NOMO-1 treated with DMSO at 0.1 percent for 48 hours (cell line): ENCODE results near the gene MLLT3.
"Not testable (repeated sequence)": the region's sequence is repeated elsewhere in the genome, so short reads cannot be mapped to it uniquely, and the experiment has no call there.

Experiments used
- DNase-seq: peaks from one replicate; lab custom pipeline; 2025; ENCODE audit not compliant: unreplicated experiment; lab: John Stamatoyannopoulos, UW

MLLT3 gene

DNA sequence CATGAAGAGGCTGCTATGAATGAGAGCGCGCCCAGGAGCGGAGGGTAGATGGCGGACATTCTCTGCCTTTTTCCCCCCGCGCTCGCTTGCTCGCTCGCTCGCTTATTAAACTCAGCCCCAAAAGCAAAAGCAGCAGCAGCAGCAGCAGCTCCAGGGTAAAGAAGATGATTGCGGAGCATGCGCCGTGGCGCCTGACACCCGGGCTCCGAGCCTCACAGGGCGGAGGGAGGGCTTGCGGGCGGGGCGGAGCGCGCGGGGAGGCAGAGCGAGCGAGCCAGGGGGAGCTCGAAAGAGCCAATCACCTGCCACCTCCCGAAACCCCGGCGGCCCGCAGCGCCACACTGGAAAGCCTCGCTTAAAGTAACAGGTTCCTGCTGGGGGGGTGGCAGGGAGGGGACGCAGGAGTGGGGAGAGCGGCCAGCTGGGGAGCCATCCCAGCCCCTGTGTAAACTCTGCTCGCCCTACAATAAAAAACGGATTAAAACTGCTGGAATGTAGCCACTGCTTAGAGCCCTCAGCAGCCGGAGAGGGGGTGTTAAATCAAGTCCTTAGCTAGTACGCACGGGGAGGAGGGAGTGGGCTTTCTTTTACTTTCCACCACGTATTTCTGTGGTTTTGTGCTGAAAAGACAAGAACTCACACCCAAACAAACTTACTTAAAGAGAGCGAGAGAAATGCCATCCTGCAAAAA, at the start of gene MLLT3:
Gene MLLT3 (minus strand): TSS at position 170 of the 691 bp plus-strand sequence.
- DNase-seq: no peak

DNA sequence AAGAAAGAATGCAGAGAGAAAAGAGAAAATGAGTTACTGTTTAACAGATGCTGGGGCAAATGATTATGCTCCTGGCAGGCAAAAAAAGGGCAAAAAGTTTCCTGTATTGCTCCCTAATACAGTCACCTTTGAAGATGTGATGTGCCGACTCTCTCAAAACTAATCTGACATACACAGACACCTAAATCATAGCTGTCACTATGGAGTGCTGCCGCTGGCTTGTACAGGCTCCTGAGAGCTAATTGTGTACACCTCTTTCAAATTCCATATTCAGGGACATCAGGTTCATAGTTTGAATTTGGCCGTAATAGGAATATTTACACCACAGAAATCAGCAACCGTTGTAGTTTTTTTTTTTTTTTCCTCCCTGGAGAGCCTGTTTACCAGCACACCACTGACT, 49.3 kb upstream of the MLLT3 start:
- DNase-seq: no peak

DNA sequence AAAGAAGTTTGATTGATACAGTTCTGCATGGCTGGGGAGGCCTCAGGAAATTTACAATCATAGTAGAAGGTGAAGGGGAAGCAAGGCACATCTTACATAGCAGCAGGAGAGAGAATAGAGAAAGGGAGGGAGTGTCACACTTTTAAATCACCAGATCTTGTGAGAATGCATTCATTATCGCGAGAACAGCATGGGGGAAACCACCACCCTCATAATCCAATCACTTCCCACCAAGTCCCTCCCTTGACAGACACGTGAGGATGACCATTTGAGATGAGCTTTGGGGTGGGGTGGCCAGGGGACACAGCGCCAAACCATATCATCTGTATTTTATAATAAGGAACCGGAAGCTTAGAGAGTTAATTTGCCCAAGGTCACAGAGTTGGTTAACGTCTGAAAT, 48.1 kb upstream of the MLLT3 start:
- DNase-seq: no peak

DNA sequence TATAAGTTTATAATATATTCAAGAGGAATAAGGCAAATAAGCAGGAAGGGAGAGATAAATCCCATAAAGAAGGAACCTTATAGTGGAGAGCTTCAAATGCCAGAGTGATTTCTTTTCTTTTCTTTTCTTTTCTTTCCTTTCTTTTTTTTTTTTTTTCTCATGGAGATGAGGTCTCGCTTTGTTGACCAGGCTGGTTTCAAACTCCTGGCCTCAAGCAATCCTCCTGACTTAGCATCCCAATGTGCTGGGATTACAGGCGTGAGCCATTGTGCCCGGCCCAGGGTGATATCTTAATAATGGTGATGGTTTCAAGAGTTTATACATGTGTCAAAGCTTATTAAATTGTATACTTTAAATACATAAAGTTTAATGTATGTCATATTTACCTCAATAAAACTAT, 42.2 kb upstream of the MLLT3 start:
- DNase-seq: no peak

DNA sequence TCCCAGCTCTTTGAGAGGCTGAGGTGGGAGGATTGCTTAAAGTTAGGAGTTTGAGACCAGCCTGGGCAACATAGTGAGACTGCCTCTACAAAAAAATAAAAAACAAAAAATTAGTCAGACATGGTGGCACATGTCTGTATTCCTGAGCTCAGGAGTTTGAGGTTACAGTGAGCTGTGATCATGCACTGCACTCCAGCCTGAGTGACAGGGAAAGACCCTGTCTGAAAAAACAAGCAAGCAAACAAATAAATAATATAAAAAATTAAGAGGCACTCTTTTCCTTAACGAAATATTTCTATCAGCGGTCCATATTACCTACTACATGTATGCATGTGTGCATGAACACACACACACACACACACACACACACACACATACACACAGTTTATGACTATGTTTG, 40.8 kb upstream of the MLLT3 start:
- DNase-seq: no peak

DNA sequence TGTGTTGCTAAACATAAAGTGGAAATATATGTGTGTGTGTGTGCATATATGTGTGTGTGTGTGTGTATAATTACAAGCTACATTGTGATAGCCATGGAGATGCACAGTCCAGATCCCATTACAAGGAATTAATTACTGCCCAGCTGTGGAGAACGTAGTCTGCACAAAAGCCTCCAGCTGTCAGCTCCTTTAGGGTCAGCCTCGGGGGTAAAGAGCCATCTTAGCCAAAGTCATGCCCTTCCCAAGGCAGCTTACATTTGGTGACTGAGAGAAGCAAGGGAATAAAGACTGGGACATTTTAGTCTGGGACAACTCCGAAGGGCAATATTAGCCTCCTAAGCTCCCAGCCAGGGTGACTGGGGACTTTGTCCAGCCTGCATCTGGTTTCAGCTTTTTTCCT, 39.9 kb upstream of the MLLT3 start:
- DNase-seq: no peak

DNA sequence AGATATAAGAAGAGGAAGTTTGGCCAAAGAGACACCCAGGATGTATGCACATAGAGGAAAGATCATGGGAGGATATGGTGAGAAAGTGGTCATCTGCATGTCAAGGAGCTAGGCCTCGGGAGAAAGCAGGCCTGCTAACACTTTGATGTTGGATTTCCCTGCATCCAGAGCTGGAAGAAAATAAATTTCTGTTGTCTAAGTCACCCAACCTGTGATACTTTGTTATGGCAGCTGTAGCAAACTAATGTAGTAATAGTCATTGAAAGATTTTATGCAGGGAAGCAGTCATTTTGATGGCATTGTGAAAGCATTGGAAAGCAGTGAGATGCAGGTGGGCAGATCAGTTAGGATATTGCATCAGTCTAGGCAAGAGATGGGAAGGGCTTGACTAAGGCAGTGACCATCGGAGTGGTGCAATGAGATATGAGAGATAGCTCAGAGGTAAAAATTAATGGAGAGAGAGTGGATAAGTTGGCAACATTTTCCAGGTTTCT, 37.2 kb upstream of the MLLT3 start:
- DNase-seq: no peak

DNA sequence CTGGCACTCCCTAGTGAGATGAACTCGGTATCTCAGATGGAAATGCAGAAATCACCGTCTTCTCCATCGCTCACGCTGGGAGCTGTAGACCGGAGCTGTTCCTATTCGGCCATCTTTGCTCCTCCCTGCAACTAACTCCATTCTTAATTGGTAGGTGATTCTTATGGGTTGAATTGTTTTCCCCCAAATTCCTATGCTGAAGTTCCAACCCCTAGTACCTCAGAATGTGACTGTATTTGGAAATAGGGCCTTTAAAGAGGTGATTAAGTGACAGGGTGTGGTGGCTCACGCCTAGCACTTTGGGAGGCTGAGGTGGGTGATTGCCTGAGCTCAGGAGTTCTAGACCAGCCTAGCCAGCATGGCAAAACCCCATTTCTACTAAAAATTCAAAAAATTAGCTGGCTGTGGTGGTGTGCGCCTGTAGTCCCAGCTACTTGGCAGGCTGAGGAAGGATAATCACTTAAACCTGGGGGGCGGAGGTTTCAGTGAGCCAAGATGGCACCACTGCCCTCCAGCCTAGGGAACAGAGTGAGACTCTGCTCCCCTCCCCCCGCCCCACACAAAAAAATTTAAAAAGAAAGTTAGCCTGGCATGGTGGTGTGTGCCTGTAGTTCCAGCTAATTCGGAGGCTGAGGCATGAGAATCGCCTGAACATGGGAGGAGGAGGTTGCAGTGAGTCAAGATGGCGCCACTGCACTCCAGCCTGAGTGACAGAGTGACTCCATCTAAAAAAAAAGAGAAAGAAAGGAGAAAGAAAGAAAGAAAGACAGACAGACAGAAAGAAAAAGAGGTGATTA, 36.6 kb upstream of the MLLT3 start:
- no peak for DNase-seq

DNA sequence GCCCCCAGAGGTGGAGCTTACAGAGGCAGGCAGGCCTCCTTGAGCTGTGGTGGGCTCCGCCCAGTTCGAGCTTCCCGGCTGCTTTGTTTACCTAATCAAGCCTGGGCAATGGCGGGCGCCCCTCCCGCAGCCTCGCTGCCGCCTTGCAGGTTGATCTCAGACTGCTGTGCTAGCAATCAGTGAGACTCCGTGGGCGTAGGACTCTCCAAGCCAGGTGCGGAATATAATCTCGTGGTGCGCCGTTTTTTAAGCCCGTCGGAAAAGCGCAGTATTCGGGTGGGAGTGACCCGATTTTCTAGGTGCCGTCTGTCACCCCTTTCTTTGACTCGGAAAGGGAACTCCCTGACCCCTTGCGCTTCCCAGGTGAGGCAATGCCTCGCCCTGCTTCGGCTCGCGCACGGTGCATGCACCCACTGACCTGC, 36.0 kb upstream of the MLLT3 start:
- not testable (repeated sequence) for DNase-seq

DNA sequence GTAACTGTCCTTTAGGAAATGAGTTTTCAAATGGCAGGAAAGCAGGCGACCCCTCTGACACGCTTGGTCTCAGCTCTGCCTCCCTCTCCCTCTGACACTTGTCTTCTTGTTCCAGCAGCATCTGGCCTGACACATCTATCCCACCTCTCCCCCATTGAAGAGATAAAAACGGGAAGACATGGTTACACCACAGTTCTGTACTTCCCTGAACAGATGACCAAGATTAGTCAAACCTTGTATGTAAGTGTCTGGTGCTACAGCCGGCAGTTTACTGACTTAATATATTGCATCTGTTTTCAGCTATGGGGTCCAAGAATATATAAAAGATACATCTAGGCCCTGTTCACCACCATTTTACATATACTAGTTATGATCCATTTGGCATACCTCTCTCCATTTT, 29.6 kb upstream of the MLLT3 start:
- DNase-seq: no peak

DNA sequence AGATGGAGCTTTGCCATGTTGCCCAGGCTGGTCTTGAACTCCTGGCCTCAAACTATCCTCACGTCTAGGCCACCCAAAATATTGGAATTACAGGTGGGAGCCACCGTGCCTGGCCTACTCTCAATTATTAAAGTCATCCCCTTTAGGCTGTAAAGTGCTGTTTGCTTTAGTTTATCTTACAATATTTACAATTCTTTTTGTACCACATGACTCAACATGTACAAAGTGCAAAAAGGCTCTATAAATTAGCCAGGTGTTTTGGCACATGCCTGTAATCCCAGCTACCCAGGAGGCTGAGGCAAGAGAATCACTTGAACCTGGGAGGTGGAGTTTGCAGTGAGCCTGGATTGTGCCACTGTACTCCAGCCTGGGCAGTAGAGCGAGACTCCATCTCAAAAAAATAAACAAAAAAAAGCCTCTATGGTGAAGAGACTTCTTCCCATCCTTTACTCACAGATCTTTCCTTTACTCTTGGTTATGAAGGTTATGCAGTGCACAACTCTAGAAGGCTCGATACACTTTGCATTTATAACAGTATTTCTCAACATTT, 28.5 kb upstream of the MLLT3 start:
- DNase-seq: no peak

DNA sequence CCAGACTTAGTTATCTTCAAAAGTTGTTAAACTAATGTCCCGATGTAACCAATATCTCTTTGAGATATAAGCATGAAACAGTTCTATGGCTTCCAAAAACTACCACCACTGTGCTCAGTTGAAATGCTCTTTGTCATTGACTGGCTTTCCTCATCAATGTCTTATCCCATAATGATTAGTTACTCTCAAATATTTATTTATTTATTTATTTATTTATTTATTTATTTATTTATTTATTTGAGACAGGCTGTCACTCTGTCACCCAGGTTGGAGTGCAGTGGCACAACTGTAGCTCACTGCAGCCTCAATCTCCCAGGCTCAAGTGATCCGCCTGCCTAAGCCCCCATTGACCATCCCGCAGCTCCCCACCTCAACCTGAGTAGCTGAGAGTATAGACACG, 28.0 kb upstream of the MLLT3 start:
- DNase-seq: no peak

DNA sequence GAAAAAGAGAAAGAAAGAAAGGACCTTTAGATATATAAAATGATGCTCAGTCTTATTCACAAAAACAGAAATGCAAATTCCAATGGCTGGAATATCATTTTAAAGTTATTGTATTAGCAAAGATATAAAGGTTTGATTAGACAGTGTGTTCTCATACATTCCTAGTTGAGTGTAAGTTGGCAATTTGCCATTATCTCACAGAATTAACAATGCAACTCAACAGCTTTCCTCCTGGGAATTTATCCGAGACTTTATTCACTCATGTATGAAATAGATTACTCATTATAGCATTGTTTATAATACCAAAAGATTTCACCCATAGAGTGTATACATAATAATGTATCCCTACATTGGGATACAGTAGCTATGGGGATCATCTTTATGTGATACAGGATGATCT, 27.1 kb upstream of the MLLT3 start:
- no peak for DNase-seq

DNA sequence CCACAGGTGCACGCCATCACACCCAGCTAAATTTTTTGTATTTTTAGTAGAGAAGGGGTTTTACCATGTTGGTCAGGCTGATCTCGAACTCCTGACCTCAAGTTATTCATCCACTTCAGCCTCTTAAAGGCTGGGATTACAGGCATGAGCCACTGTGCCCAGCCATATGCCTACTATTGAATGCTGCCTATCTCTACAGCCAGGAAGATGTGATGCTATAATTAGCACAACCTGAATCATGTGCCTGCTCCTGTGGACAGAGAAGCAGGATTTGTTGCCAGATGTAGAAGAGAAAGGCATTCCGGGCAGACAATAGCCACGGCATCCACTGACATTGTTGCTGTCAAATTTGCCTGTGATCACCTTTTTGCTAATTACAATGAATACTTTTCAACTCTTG, 24.4 kb upstream of the MLLT3 start:
- no peak for DNase-seq

DNA sequence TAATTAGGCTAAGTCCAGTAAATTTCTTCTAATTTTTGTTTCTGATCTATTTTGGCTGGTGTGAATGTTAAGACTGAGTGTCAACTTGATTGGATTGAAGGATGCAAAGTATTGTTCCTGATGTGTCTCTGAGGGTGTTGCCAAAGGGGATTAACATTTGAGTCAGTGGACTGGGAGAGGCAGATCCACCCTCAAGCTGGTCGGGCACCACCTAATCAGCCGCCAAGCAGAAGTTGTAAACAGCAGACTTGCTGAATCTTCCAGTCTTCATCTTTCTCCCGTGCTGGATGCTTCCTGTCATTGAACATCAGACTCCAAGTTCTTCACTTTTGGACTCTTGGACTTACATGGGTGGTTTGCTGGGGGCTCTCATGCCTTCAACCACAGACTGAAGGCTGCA, 21.4 kb upstream of the MLLT3 start:
- DNase-seq: no peak

DNA sequence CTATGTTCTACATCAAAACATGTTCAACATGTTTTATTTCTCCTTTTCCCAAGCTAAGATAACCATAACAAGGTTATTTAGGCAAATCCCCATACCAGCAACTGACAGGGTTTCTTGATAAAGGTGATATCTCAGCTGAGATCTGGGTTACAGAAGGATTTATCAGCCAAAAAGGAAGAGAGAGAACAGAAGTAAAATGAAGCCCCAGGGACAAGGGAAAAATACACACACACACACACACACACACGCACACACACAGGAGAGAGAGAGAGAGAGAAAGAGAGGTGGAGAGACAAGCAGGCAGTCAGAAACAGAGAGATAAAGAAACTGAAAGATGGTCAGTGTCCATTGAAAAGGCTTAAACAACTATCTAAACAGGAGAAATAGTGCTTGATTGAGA, 19.7 kb upstream of the MLLT3 start:
- no peak for DNase-seq

DNA sequence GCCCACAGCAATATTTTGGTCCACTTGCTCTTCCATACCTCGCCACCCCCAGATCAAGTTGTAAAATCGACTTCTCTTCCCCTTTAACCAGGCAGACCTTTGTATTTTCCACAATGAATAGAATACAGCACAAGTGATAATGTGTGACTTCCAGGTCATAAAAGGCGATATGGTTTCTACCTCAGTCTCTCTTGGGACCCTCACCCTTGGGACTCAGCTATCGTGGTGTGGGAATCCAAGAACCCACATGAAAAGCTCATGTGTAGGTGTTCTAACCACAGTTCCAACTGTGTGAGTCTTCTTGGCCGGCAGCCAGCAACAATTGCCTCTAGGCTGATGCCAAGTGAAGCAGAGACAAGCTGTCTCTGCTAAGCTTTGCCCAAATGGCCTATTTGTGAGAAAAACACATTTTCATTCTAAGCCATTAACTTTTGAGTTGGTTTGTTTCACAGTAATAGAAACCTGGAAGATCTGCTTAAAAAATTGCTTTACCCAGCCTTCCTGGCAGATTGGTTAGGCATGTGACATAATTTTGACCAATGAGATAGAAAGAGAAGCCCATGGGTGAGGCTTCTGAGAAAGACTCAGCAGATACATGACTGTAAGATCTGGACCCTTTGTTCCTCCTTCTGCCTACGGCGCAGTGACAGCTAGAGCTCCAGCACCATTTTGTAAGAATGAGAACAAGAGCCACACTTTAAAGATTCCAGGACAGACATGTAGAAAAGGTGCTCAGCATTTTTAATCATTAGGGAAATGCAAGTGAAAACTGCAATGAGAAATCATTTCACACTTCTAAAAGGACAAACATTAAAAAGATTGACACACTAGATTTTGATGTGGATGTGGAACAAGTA, 18.3 kb upstream of the MLLT3 start:
- DNase-seq: no peak

DNA sequence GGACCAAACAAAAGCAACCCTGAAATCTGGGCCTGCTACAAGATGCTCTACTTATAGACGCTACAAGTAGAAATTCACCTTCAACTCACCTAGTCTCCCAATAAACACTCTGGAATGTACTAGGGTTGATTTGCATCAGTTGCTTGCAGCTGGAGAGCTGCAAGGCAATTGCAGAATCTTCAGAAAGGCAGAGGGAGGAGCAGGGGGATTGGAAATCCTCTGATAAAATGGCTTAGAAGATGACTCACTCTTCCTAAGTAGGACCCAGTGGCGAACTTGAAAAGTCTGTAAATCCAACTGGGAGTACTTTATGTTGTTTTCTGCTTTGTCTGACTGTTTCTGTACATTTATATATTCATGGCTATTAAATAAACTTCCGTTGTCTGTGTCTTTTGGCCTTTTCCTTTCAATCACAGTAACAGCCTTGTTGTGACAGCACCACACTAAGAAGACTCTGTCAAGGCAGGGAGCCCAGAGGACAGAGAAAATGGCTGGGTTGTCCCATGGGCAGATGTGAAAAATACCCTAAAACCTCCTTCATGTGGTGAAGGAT, 14.7 kb upstream of the MLLT3 start:
- no peak for DNase-seq

DNA sequence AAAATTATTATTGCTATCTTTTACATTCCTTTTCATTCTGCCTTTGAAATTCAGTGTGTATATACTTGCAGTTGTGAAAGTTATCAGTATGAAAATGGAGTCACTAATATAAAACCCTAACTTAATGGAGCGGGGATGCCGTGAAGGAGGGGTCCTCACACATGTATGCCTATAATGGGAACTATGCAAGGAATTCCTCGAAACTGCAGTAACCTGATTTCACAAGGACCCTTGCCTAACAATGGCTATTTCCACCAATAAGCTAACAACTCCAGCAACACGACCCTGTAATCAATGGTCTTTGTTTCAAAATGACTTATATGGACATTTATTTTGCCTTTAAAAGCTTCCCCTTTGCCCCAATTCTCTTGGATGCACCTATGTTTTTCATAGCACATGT, 12.6 kb upstream of the MLLT3 start:
- no peak for DNase-seq

DNA sequence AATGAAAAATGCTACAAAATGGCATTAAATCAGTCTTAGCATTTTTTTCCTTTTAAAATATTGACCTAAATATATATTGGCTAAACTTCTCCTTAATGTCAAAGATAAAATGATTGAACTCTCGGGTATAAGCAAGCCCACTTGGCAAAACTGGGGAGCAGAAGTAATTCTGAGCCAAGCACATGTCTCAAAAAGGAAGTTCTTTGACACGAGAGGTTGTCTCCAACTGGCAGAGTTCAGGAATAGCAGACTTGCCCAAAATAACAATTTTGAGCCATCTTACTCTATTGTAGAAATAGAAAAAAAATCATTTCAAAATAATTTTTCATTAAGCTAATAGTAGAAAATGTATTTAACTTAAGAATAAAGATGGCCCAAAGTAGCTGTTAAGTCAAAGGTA, 10.4 kb upstream of the MLLT3 start:
- no peak for DNase-seq
